GM12878 (cell line): Measurements from ENCODE around the gene TOX4. TPM values are rescaled to one million over a fixed set of nuclear protein-coding genes. Genes with fewer than 3 reads are reported as not detected.
A peak's percentile ranks its signal among the peaks of the same experiment; 100 is the strongest.

ENCODE experiments used
- ATAC-seq: fragments of 200-7000 bp; cut with Tn5 transposase; 3 replicates; pipeline ENCODE4 v1.9.1; 2020; ENCODE audit warnings: mild to moderate bottlenecking, moderate library complexity
- BruUV-seq: library from RNA; stranded (reverse); fragments of 400-500 nt; replicated peaks from 2 replicates; lab custom pipeline; 2021; lab: Mats Ljungman, UMichigan
- CTCF ChIA-PET: fragments of 300-600 bp; sonication (Branson Sonifier 250); formaldehyde crosslinking; extraction: SDS; loops from one replicate; lab custom pipeline; 2021; ENCODE audit warnings: inconsistent platforms; lab: Yijun Ruan, JAX
- POLR2A ChIA-PET: fragments of 350-600 bp; formaldehyde crosslinking; extraction: SDS; loops from one replicate; lab custom pipeline; 2021; ENCODE audit warnings: inconsistent platforms; lab: Charles Lee
- RAD21 ChIA-PET: fragments of 300-600 bp; sonication (Branson Sonifier 250); formaldehyde crosslinking; loops from one replicate; lab custom pipeline; 2023; ENCODE audit warnings: antibody characterized with exemption; ENCODE audit not compliant: unreplicated experiment; lab: Charles Lee
- SMC1A ChIA-PET: fragments of 300-600 bp; sonication (Branson Sonifier 250); formaldehyde crosslinking; loops from one replicate; lab custom pipeline; 2023; ENCODE audit not compliant: unreplicated experiment, uncharacterized antibody; lab: Charles Lee
- DNase-seq: peaks from one replicate; pipeline ENCODE4 v3.0.0-alpha.2; 2011; ENCODE audit warnings: low read depth, low spot score
- FAIRE-seq: peaks from 3 replicates; lab custom pipeline; 2011; peaks lifted over from hg19 to GRCh38; lab: Jason Lieb, UNC
- H2AFZ ChIP-seq: 2 replicates; pipeline ENCODE4 v1.6.0; 2011; ENCODE audit warnings: low read depth, low read length, control low read depth; ENCODE audit not compliant: control insufficient read depth
- H3K27ac ChIP-seq: 2 replicates; pipeline ENCODE4 v1.5.1; 2011; ENCODE audit warnings: control low read depth; ENCODE audit not compliant: control insufficient read depth, insufficient read depth
- H3K27me3 ChIP-seq, 2 experiments: replicated peaks in 1 of 2; 2 replicates each; pipeline versions ENCODE4 v1.6.0 to v1.6.1; 2011; ENCODE audit warnings: low read length in 1 of 2; ENCODE audit not compliant: control insufficient read depth in 2 of 2, insufficient read depth in 2 of 2
- H3K36me3 ChIP-seq, 2 experiments: 2 replicates each; pipeline ENCODE4 v1.5.1; 2011; ENCODE audit warnings: low read length in 1 of 2; ENCODE audit not compliant: control insufficient read depth in 2 of 2, insufficient read depth in 2 of 2
- H3K4me1 ChIP-seq: 2 replicates; pipeline ENCODE4 v1.6.1; 2011; ENCODE audit warnings: mild to moderate bottlenecking, low read length, moderate library complexity, mixed read lengths; ENCODE audit not compliant: control insufficient read depth, insufficient read depth
- H3K4me2 ChIP-seq: 2 replicates; pipeline ENCODE4 v1.6.0; 2011; ENCODE audit warnings: control low read depth; ENCODE audit not compliant: control insufficient read depth, insufficient read depth
- H3K4me3 ChIP-seq: fragments of 200-600 bp; sonication (generic); 2 replicates; pipeline ENCODE4 v1.5.1; 2016
- H3K79me2 ChIP-seq: 2 replicates; pipeline ENCODE4 v1.6.0; 2011; ENCODE audit warnings: low read length; ENCODE audit not compliant: control insufficient read depth, insufficient read depth
- H3K9ac ChIP-seq: 2 replicates; pipeline ENCODE4 v1.8.0; 2011; ENCODE audit warnings: low read length, control low read depth, mixed read lengths; ENCODE audit not compliant: control insufficient read depth, insufficient read depth
- H3K9me3 ChIP-seq: replicated peaks from 3 replicates; pipeline ENCODE4 v1.5.1; 2011; ENCODE audit warnings: mild to moderate bottlenecking, low read length; ENCODE audit not compliant: control insufficient read depth, insufficient read depth
- H4K20me1 ChIP-seq: 2 replicates; pipeline ENCODE4 v1.6.0; 2011; ENCODE audit not compliant: control insufficient read depth, insufficient read depth
- FOXK2 ChIP-seq: fragments of 450-650 bp; IDR thresholded peaks from 2 replicates; pipeline ENCODE4 v1.6.1; 2017; ENCODE audit warnings: mild to moderate bottlenecking, moderate library complexity
- IKZF1 ChIP-seq: fragments of 450-650 bp; conservative IDR thresholded peaks from 2 replicates; pipeline ENCODE4 v1.6.1; 2017; ENCODE audit warnings: antibody characterized with exemption, mild to moderate bottlenecking
- NR2C1 ChIP-seq: fragments of 450-650 bp; IDR thresholded peaks from 2 replicates; pipeline ENCODE4 v1.6.1; 2017; ENCODE audit warnings: antibody characterized with exemption, mild to moderate bottlenecking, moderate library complexity
- POLR2A ChIP-seq: IDR thresholded peaks from 2 replicates; pipeline ENCODE4 v1.6.1; 2011; ENCODE audit warnings: low read depth, mild to moderate bottlenecking, low read length
- WGBS: methylation state at CpG from one replicate; pipeline ENCODE4 v1.1.6; 2016; ENCODE audit warnings: low lambda C conversion rate; ENCODE audit not compliant: insufficient replicate concordance, insufficient coverage; ENCODE audit errors: missing lambda C conversion rate; 5-methylcytosine and 5-hydroxymethylcytosine counted together
- in situ Hi-C: fragments of 300-500 bp; cut with MboI; formaldehyde crosslinking; loops from 9 replicates; pipeline ENCODE4 v1.14.3; 2018; ENCODE audit warnings: mixed read lengths
- intact Hi-C: fragments of 100-400 bp; cut with micrococcal nuclease; formaldehyde crosslinking; loops from one replicate; pipeline ENCODE4 v1.14.2; 2022; ENCODE audit not compliant: unreplicated experiment
- polyA plus RNA-seq, 11 experiments: library from polyadenylated mRNA; depleted of rRNA in 4 of 11; unstranded in 6 of 11; stranded (reverse) in 5 of 11; fragments of >200 nt; fragmentation: Nextera tagmentation in 4 of 11; fragmentation: Illumina TruSeq in 1 of 11; extraction: Ambion mirVana in 4 of 11; extraction: Trizol in 1 of 11; gene quantifications; 1 replicate in 1 of 11; 2 replicates in 10 of 11; pipeline versions ENCODE4 v1.2.1 to v1.2.3, GENCODE V29; 2011 to 2016; ENCODE audit warnings: inconsistent platforms in 2 of 11, missing spikeins in 2 of 11, low read depth in 1 of 11
- total RNA-seq, 4 experiments: library from RNA; depleted of rRNA in 3 of 4; stranded (reverse); fragments of >200 nt in 3 of 4; fragmentation: Illumina TruSeq in 1 of 4; extraction: Trizol in 1 of 4; gene quantifications; 2 replicates each; pipeline versions ENCODE4 v1.2.1 to v1.2.3, GENCODE V29; 2013 to 2021
- TF ChIP-seq, protein P1 (sequence below): fragments of 150-350 bp; IDR thresholded peaks from 2 replicates; pipeline ENCODE4 v1.6.1; 2016; ENCODE audit warnings: low read depth, low read length

The TOX4 gene
- total and polyA plus RNA-seq, 10 of the 15 experiments (the other 5 are each of a cell fraction or from before 2014, with no cell fraction given), result 18.4 to 113 (median 55.2) TPM

DNA sequence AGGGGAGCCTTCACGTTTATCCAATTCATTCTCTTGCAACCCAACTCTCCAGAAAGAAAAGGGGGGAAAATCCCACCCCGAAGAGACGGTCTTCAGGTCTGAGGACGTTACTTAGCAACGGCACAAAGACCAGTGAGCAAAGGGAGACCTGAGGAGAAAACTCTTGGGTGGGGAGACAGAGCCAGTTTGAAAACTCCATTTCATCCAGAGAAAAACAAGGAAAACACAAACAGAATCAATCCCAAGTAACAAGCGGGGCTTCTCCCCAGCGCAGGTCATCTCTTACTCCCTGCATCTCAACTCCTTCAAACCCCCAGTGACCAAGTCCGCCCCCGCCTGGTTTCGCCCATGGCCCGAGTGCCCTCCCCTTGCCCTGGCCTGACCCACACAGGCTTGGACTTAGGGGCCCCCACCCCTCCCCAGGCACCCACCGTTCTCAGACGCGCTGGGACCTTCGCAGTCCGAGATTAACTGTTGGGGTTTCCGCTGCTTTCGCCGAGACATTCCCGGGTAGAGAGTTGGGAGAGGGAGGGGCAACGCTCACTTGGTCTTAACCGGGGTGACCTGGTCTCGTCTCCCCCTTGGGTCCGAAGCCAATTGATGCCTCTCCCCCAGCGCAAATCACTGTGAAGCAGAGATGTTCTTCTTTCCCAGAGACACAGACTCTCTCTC lies 59.6 kb downstream of the TOX4 start:
- DNase-seq, result no peak
- Histone ChIP-seq H3K4me1 (no peaks in the 10 kb centered on the region), H4K20me1 (no peaks in the 10 kb centered on the region), H3K27ac (no peak overlapping the region), H3K79me2 (no peaks in the 10 kb centered on the region), H3K27me3 (peaks cover 5 to 7% of the 10 kb centered on the region in 2 experiments), H3K9ac (no peak overlapping the region), H3K4me2 (0 out of 2 replicates have a peak overlapping the region, but pooled peaks have one; percentile 22), H3K9me3 (no peaks in the 10 kb centered on the region), H3K4me3 (no peak overlapping the region), H2AFZ (no peak overlapping the region), H3K36me3 (no peaks in the 10 kb centered on the region)
- peak; percentile 64 for ATAC-seq
- WGBS, result 6% methylated on average over 21 of the region's 25 CpGs
- BruUV-seq, result no TSS peak
- ChIA-PET CTCF (interaction anchor here (0.8 to 2.2 kb wide), 4 partner anchors 10 to 48 kb away, joined by 3 to 10 read pairs (median 4); partner anchors contain the start of gene SALL2), RAD21 (interaction anchor here (1.0 to 1.2 kb wide), 3 partner anchors 10 to 38 kb away, joined by 3 to 6 read pairs (median 4); partner anchors contain the start of gene SALL2), POLR2A (no interaction called here), SMC1A (interaction anchor here (0.6 to 2.8 kb wide), 8 partner anchors 10 to 64 kb away, joined by 3 to 10 read pairs (median 3); partner anchors contain the start of genes METTL3 and SALL2)
- intact Hi-C loops, result no loop called here
- in situ Hi-C loops, result no loop called here
- TF ChIP-seq IKZF1 (0 out of 2 replicates have a peak, but pooled peaks have one; percentile 16), NR2C1 (no peak), FOXK2 (peak; percentile 46), POLR2A (no peak)
- TF ChIP-seq, protein P1, sequence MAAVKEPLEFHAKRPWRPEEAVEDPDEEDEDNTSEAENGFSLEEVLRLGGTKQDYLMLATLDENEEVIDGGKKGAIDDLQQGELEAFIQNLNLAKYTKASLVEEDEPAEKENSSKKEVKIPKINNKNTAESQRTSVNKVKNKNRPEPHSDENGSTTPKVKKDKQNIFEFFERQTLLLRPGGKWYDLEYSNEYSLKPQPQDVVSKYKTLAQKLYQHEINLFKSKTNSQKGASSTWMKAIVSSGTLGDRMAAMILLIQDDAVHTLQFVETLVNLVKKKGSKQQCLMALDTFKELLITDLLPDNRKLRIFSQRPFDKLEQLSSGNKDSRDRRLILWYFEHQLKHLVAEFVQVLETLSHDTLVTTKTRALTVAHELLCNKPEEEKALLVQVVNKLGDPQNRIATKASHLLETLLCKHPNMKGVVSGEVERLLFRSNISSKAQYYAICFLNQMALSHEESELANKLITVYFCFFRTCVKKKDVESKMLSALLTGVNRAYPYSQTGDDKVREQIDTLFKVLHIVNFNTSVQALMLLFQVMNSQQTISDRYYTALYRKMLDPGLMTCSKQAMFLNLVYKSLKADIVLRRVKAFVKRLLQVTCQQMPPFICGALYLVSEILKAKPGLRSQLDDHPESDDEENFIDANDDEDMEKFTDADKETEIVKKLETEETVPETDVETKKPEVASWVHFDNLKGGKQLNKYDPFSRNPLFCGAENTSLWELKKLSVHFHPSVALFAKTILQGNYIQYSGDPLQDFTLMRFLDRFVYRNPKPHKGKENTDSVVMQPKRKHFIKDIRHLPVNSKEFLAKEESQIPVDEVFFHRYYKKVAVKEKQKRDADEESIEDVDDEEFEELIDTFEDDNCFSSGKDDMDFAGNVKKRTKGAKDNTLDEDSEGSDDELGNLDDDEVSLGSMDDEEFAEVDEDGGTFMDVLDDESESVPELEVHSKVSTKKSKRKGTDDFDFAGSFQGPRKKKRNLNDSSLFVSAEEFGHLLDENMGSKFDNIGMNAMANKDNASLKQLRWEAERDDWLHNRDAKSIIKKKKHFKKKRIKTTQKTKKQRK, result no peak
- no peak for FAIRE-seq
